GM19467 (cell line): ENCODE data around the gene ZNF330.
"Not testable (repeated sequence)": the region's sequence is repeated elsewhere in the genome, so short reads cannot be mapped to it uniquely, and the experiment has no call there.

Source experiments
- ATAC-seq: cut with Tn5 transposase; IDR thresholded peaks from one replicate; pipeline ENCODE4 v1.9.1; 2021; ENCODE audit warnings: mild to moderate bottlenecking, moderate library complexity; ENCODE audit not compliant: unreplicated experiment

Gene ZNF330

DNA sequence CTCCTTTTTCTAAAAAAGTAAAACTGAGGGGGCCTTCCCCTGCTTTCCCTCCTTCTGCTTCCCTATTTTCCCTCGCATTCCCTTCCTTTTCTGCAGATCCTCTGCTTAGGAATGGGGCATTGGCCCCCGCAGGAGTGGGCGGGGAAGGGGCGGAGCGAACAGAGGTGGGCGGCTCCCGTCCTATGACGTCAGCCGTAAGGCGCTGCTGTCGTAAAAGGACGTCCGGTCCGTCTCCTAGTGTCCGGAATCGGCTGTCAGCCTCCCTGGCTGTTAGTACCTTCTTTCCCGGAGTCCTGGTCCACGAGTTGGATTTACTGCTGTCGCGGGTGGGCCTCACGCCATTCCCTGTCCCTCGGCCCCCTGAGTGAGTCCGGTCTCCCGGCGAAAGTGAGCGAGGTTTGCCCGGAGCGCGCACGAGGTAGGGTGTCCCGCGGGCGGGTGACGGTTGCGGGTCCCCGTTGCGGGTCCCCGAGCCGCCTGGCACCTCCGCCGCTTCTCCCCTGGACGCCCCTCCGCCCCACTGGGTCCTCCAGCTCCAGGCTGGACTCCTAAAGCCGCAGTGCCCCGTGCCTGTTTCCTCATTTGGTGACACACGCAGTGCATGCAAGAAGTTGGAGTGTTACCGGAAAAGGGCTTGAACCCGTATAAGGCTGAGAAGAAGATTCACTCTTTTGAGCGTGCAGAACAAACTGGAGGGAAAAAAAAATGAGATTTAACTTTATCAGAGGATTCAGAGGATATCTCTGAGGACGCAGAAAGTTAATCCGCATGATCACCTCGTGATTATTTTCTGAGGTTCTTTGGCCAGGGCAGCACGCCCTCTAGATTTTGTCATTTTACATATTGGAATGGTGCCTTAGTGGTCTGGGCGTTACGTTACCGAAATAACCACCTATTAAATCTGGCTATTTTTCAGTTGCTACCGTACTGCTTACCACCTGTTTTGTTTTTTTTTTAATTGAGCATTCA, at the start of gene ZNF330:
TSS of gene ZNF330 (plus strand) at position 205 of the 969 bp plus-strand sequence. CDS start 1,477 bp downstream, outside the sequence.
- ATAC-seq = peak; percentile 84

DNA sequence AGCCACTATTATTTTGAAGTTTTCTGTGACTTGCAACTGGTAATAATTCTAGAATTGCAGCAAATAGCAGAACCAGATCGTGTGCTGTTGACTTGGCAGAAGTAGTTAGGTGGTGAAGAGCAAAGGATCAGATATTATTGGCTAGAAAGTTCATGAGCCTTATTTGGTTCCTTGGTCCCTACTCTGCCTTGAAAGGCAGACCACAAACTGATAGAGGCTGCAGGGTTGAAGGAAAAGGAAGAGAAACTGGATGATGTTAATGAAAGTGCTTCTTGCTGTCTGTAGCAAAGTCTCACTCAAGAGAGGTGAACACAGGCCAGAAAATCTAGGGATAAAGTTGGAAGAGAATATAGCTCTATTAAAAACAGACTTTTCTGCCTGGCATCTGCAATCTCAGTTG, 46.2 kb upstream of the ZNF330 start:
- ATAC-seq = no peak

DNA sequence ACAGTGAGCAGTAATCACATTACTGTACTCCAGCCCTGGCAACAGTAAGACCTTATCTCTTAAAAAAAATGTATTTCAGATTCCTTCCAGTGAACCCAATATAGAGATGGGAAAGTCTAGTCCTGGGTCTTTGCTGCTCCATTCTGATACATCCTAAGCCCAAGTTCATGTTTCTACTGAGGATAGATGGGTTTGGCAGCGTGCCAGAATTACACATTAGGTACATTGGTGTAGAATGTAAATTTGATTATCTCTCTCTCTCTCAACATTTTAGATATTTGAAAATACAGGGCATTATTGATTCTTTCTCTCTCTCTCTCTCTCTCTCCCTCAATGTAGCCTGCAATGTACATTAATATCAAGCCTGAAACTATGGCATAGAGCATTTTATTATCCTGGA, 43.5 kb upstream of the ZNF330 start:
- no peak for ATAC-seq

DNA sequence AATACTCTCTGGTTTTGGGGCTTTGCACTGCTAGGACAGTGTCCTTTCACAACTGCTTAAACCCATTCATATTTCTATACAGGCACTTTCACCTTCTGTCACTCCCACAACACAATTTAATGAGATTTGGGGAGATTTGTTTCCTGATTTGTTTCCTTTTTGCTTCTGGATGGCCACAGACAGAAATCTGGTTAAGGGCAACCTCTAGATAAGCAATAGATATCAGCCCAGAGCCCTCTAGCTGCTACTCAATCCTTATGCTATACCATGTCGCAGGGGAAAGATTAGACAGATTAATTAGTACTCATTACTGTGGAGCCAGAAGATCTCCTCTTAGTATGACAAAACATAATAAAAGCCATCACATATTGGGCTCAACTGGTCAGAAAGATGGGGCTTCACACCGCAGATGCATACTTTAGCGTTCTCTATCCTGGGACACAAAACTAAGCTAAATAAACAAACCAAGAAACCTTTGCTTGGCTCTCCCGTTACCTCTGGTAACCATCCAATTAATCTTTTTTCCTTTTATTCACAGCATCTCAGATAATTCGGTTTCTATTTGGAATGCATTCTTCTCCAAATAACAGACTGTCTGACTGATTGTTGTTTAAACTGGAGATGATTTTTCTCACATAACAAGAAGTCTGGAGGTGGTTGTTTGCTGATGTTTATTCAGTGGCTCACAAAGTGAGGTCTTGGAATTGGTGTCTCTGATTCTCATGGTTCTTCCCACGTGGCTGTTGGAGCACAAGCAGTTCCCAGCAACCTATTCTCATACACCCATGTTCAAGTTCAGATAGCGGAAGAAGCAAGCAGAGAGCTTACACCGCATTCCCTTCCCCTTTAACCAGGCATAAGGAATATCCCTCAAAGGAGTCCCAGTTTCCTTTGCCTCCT, 41.0 kb upstream of the ZNF330 start:
- ATAC-seq = no peak

DNA sequence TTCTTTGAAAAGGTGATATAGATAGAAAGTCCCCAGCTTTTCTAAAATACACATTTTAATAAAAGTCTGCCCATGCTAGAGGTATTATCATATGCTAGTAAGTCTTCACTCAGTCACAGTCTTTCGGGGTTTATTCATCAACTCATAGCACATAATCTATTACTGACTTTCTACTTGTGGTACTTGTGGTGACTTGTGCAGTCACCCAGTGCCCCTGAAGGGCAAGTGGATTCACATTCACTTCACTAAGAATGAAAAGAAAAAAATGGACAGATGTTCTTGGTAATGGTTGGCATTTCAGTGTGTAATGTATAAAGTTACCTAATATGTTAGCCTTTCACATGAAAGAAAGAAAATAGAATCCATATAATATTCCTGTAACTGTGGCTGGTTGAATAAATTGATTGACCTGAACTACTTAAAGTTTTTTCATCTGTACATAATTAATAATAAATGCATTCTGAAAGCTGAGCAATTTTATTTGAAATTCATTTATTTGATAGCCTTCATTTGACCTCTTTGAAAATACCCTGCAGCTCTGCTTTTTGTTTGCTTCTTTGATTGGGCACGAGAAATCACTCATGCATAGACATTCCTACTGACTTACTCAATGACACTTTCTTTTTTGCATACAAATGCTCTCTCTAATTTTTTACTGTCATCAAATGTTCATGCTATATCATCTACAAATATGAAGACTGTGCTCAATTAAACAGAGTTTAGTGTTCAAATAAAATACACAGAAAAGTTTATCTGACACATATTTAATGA, 39.5 kb upstream of the ZNF330 start:
- ATAC-seq = peak; percentile 84

DNA sequence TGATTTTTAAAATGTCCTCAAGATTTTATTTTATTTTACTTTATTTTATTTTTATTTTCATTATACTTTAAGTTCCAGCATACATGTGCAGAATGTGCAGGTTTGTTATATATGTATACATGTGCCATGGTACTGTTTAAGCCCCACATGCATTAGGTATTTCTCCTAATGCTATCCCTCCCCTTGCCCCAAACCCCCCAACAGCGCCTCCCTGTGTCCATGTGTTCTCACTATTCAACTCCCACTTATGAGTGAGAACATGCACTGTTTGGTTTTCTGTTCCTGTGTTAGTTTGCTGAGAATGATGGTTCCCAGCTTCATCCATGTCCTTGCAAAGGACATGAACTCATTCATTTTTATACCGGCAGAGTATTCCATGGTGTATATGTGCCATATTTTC, 37.2 kb upstream of the ZNF330 start:
- not testable (repeated sequence) for ATAC-seq

DNA sequence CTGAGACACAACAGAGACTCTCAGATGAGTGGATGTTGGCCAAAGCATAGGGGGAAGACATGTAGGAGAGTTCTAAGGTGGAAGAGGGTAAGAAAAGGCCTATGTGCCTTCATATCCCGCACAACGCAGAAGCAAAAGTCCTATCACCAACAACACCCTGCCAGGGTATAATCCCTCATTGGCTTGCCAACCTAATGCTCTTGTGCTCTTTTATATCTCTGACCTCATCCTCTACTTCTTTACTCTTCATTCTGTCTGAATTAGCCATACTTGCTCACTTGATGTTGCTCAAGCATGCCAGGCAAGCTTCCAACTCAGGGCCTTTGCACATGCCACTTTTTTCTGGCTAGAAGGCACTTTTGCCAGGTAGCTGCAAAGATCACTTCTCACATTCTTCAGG, 28.1 kb upstream of the ZNF330 start:
- no peak for ATAC-seq

DNA sequence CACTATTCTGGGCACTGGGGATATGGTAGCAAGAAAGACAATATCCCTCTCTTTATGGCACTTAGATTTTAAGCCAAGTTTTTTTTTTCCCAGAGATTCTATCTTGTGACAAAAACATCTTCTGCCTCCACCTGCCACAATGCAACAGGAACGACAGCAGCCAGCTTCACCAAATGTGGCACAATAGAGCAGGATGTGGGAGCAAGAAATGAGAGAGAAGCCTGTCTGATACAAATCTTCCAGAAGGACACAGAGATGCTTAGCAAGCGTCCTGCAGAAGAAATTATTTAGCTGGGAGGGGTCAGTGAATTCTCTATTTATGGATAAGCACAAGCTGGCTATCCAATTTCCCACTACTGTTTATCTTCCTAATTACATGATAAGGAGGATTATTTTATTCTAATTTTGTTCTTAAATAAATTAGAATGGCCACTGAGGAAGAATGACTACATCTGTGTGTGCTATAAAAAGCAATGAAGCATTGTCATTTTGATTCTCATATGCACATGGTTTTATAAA, 27.1 kb upstream of the ZNF330 start:
- no peak for ATAC-seq

DNA sequence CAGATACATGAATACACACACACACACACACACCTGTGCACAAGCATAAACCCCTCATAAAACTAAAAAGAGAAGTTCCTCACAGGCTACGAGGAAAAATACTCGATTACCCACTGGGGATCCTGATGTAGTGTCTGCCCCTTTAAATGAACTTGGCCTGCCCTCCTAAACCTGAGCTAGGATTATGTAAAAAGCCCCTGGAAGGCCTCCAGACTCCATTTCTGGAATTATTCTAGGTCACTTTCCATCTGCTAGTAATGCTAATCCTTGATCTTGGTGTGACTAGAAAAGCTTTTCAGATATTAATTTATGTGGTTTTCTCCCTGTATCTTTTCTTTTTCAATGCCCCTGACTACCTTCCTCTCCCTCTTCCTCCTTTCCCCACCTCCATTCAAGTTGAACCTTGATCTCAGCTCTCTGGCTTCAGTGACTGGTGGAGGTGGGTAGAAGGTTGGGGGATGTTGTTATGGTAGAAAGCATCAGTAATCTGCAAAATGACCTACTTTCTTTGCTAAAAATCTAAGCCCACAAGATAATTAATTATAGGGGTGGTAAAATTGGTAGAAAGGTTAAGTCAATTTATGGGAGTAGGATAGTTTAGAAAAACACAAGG, 25.5 kb upstream of the ZNF330 start:
- ATAC-seq = no peak

DNA sequence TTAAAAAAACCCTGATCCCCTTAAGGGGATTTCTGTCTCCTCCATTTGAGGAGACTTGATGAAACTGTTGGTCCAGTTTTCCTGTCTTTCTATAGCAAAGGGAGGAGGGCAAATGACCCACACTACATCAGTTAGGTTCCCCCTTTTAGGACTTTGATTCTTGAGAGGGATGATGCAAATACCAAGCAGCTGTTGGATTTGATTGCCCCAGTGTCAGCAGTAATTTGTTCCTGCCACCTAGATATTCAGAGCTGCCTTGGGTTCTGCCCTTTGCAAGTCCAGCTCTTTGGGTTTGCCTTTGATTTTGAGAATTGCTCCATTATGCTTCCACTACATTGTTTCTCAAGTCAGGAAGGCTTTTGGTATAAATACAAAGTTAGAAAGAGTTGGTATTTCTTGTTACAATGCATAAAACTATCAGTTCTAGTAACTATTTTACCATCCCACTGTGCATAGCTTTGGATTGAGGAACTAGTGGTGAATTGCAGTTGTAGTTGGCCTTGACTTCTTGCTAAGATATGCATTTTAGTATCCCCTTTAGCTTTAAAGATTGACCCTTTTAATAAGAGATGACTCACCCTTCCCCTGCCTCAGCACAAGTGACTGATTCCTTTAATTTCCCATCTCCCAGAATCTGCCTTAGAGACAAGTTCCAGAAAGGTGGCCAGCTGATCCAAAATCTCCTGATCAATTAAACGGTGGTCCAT, 24.3 kb upstream of the ZNF330 start:
- ATAC-seq = no peak

DNA sequence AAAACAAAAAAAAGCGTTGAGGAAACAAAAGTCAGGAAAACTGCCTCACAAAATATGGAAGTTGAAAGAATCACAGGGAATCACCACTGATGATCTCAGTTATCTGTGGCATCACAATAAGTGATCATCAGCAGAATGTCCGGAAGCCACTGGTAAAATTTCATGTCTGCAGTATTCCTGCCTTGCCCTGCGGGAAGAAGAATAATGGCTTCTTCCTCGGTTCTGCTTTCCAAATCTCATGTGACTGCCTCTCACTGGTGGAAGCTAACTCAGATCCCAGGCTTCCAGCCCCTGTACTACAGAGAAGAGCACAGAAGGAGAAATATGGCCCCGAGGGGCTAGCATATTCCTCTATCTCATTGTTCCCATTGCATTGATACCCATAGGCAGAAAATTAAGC, 12.7 kb upstream of the ZNF330 start:
- no peak for ATAC-seq

DNA sequence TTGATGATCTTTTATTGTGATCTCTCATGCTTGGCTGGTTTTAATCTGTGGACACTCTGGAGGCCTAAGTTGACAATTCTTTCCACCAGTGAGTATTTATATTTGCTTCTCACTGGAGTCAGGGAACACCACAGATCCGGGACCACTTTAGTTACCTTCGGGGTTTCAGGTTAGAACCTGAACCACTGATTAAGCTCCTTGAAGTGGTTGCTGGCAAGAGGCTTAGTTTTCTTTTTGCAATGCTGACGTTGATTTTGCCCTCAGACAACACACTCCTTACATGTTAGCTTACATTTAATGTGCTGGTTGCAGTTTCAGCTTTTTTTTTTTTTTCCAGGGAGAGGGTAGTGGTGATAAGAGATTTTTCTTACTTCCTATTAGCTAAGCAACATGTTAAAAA, 10.5 kb upstream of the ZNF330 start:
- no peak for ATAC-seq

DNA sequence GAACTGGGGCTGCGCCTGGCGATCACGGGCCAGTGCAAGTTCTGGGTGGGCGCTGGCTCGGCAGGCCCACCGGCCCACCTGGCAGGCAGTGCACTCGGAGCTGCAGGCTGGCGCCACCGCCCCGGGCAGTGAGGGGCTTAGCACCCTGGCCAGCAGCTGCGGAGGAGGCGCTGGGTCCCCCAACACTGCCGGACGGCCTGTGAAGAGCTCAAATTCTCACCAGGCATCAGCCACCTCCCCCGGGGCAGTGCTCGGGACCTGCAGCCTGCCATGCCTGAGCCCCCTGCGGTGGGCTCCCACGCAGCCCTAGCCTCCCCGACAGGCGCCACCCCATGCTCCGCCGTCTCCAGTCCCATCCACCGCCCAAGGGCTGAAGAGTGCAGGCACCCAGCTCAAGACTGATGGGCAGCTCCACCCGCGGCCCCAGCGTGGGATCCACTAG, 7.1 kb upstream of the ZNF330 start:
- no peak for ATAC-seq

DNA sequence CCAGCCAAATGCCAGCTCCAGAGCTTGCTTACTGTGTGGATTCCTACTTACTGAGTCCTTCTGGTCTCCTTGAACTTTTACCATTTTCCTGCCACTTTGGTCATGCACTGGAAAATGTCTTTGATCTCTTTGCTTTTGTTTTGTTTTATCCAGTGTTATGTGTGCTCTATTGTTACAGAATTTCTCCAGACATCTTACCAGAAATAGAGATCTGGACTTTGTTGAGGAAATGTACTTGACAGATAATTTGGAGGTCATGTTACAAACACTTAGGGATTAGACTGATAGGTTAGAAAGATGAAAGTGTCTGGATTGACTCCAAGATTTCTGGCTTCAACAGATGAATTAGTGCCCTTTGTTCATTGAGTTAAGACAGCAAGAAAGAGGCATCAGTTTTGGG, 5.7 kb upstream of the ZNF330 start:
- ATAC-seq = no peak

DNA sequence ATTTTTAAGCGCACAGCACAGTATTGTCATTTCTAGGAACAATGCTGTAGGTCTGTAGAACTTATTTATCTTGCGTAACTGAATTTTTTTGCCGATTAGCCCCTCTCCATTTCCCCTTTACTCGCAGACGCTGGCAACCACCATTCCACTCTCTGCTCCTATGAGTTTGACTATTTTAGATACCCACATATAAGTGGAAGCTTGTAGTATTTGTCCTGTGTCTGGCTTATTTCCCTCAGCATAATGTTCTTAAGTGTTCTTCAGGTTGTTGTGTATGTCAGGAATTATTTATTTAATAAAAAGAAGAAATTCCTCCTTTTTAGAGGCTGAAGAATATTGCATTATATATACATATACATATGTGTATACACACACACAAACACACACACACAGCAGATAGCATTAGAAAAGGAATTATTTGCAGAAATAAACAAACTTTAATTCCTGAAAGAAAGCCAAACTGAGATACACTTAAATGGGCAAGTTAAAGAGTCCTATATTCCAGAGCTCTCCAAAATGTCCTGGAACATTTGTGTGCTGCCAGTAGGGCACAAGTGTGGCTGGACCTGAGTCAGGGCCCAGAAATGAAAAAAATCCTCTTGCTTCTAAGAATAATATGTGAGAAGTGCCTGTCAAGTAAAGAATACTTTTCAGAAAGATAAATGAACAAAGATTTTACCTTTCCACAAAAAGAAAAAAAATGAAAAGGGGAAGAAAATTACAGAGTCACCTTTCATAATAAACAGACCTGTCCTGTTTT, 4.5 kb upstream of the ZNF330 start:
- ATAC-seq = no peak

DNA sequence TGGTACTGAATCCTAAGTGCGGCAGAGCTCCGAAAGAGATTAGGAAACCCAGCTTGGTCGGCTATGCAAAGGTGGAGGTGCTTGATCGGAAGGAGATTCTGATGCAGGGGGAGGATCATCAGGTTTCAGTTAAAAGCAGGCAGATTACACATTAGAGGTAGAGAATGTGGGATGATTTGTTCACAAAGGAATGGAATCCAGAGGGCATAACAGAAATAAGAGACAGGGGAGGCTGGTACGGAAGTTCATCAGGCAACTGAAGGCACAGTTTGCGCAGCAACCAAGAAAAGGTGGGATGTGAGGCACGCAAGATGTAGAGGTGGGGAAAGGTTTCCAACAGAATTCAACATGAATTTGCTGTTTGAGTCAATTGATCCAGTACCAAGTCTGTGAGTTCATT, 424 bp upstream of the ZNF330 start:
- ATAC-seq = peak; percentile 20

DNA sequence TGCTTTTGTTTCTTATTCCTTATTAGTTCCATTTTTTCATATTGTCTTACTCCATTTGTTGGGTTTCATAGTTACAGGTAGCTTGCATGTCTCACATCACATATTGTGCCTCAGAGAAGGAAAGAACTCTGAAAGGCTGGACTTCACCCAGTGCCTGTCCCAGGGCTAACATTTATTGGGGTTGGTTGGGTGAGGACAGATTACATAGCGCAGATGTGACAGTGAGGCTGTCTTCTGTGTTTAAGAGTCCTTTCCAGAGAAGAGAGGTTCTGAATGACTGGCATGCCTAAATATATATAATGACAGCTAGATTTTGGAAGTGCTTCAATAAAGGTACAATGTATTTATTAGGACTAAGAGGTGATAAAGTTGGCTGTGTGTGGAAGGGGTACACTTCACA, 2.7 kb downstream of the ZNF330 start:
- no peak for ATAC-seq

DNA sequence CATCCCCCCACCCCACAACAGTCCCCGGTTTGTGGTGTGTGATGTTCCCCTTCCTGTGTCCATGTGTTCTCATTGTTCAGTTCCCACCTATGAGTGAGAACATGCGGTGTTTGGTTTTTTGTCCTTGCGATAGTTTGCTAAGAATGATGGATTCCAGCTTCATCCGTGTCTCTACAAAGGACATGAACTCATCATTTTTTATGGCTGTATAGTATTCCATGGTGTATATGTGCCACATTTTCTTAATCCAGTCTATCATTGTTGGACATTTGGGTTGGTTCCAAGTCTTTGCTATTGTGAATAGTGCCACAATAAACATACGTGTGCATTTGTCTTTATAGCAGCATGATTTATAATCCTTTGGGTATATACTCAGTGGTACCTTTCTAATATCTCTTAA, 6.6 kb downstream of the ZNF330 start:
- not testable (repeated sequence) for ATAC-seq
